ENCODE measurements around the gene GBP2. TPM values are rescaled to one million over a fixed set of nuclear protein-coding genes. Genes with fewer than 3 reads are reported as not detected.

GBP2 gene
- polyA plus RNA-seq, 3 donors: 46.1 to 83.9 (median 74.1) TPM

DNA sequence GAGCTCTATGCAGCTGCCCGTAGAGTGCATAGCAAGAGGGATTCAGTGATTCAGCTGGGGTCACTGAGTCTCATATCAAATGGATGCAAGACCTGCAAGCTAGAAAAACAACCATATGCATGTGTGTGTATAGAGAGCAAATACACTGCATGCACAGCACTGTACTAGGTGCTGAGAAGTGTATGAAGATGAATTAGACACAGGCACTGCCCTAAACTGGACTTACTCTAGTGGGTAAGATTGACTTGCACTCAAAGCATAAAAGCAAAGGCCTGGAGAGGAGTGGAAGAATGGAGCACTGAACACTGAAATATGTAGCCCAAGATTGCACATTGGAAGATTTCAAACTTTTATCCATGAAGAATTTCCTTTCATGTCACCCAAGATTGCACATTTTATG, 55.4 kb downstream of the GBP2 start:
- peak overlapping the region in 1 of 3 experiments; percentile 73 for H3K4me3 ChIP-seq (replicated peaks in 1 of 3; ENCODE audit: low read depth in 2 of 3, low read length in 3 of 3)
- peaks cover 8 to 14% of the 10 kb centered on the region in 2 donors for H3K4me1 ChIP-seq (ENCODE audit: control insufficient read depth in 1 of 2, insufficient read depth in 2 of 2, low read length in 2 of 2)
- H3K4me2 ChIP-seq (replicated peaks; ENCODE audit: extremely low read depth, low read length, poor library complexity, severe bottlenecking): peak overlapping the region; percentile 76
- no peaks in the 10 kb centered on the region for H3K36me3 Mint-ChIP-seq
- H4K20me1 ChIP-seq (ENCODE audit: insufficient read depth, low read length): no peaks in the 10 kb centered on the region
- H3K79me2 ChIP-seq (ENCODE audit: insufficient read depth, low read length): no peaks in the 10 kb centered on the region
- no peak for DNase-seq
- H3K36me3 ChIP-seq (replicated peaks in 1 of 2; ENCODE audit: control insufficient read depth in 1 of 2, insufficient read depth in 2 of 2, low read length in 2 of 2): no peaks in the 10 kb centered on the region
- H3K4me1 Mint-ChIP-seq: peaks cover 15% of the 10 kb centered on the region
- no peaks in the 10 kb centered on the region for H3K27me3 ChIP-seq (ENCODE audit: control insufficient read depth in 2 of 2, insufficient read depth in 2 of 2, low read length in 2 of 2)
- no peak overlapping the region for H3K9ac ChIP-seq (ENCODE audit: insufficient read depth, low read length, poor library complexity, severe bottlenecking)
- H3K27ac Mint-ChIP-seq: no peak overlapping the region
- H3K9me3 Mint-ChIP-seq: peaks cover 0 to 18% (median 7%) of the 10 kb centered on the region in 7 donors
- peak overlapping the region; percentile 71 for H2AFZ ChIP-seq (ENCODE audit: insufficient read depth, low read depth, low read length, poor library complexity, severe bottlenecking)
- no CpG with 5 or more reads among the region's 1 CpG for WGBS (ENCODE audit: insufficient coverage)
- TF ChIP-seq, protein P1, sequence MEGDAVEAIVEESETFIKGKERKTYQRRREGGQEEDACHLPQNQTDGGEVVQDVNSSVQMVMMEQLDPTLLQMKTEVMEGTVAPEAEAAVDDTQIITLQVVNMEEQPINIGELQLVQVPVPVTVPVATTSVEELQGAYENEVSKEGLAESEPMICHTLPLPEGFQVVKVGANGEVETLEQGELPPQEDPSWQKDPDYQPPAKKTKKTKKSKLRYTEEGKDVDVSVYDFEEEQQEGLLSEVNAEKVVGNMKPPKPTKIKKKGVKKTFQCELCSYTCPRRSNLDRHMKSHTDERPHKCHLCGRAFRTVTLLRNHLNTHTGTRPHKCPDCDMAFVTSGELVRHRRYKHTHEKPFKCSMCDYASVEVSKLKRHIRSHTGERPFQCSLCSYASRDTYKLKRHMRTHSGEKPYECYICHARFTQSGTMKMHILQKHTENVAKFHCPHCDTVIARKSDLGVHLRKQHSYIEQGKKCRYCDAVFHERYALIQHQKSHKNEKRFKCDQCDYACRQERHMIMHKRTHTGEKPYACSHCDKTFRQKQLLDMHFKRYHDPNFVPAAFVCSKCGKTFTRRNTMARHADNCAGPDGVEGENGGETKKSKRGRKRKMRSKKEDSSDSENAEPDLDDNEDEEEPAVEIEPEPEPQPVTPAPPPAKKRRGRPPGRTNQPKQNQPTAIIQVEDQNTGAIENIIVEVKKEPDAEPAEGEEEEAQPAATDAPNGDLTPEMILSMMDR (IDR thresholded peaks at IDR 0.05): no peak
- peak overlapping the region; percentile 65 to 88 for H3K4me3 Mint-ChIP-seq
- no peak overlapping the region for H3K27ac ChIP-seq (ENCODE audit: low read depth in 1 of 2, low read length in 2 of 2)
- H3K9me3 ChIP-seq (replicated peaks in 1 of 2; ENCODE audit: control insufficient read depth in 1 of 2, insufficient read depth in 1 of 2, low read length in 2 of 2): no peaks in the 10 kb centered on the region
- peaks cover 0 to 1% (median 0%) of the 10 kb centered on the region in 3 donors for H3K27me3 Mint-ChIP-seq (ENCODE audit: low read depth in 3 of 3)
- intact Hi-C loops (cut with micrococcal nuclease): no loop called here

DNA sequence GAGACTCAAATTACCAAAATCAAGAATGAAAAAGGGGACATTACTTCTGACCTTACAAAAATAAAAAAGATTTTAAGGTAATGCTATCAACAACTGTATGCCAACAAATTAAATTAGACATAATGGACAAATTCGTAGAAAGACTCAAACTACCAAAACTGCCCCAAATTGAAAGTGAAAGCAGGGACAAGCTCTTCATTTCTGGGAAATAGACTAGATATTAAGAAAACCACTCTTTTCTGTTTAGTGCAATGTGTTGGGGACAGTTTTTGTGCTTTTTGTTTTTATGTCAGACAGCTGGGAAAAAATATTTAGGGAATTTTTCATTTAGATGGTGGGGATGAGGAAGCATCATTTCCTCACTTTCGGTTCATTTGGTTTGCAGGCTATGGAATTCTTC, 56.0 kb downstream of the GBP2 start:
- peak in 1 of 3 donors; percentile 15 for DNase-seq
- Histone ChIP-seq H3K4me3 (replicated peaks in 1 of 3; ENCODE audit: low read depth in 2 of 3, low read length in 3 of 3) (peak overlapping the region; percentile 26 to 75 (median 73)), H3K4me1 (ENCODE audit: control insufficient read depth in 1 of 2, insufficient read depth in 2 of 2, low read length in 2 of 2) (peaks cover 11 to 19% of the 10 kb centered on the region in 2 donors), H4K20me1 (ENCODE audit: insufficient read depth, low read length) (no peaks in the 10 kb centered on the region), H3K9ac (ENCODE audit: insufficient read depth, low read length, poor library complexity, severe bottlenecking) (peak overlapping the region; percentile 28), H3K9me3 (replicated peaks in 1 of 2; ENCODE audit: control insufficient read depth in 1 of 2, insufficient read depth in 1 of 2, low read length in 2 of 2) (no peaks in the 10 kb centered on the region), H3K36me3 (replicated peaks in 1 of 2; ENCODE audit: control insufficient read depth in 1 of 2, insufficient read depth in 2 of 2, low read length in 2 of 2) (no peaks in the 10 kb centered on the region), H3K27ac (ENCODE audit: low read depth in 1 of 2, low read length in 2 of 2) (peak overlapping the region in 1 of 2 donors; percentile 76), H3K4me2 (replicated peaks; ENCODE audit: extremely low read depth, low read length, poor library complexity, severe bottlenecking) (peak overlapping the region; percentile 76), H3K27me3 (ENCODE audit: control insufficient read depth in 2 of 2, insufficient read depth in 2 of 2, low read length in 2 of 2) (no peaks in the 10 kb centered on the region), H2AFZ (ENCODE audit: insufficient read depth, low read depth, low read length, poor library complexity, severe bottlenecking) (peak overlapping the region; percentile 71), H3K79me2 (ENCODE audit: insufficient read depth, low read length) (peaks cover 1% of the 10 kb centered on the region)
- no CpG with 5 or more reads among the region's 2 CpGs for whole genome bisulfite sequencing (ENCODE audit: insufficient coverage)
- Mint-ChIP-seq H3K4me1 (peaks cover 17% of the 10 kb centered on the region), H3K9me3 (peaks cover 0 to 17% (median 6%) of the 10 kb centered on the region in 7 donors), H3K36me3 (no peaks in the 10 kb centered on the region), H3K27ac (peak overlapping the region; percentile 35 to 87 (median 80)), H3K4me3 (peak overlapping the region; percentile 65 to 88), H3K27me3 (ENCODE audit: low read depth in 3 of 3) (peaks cover 0 to 1% (median 0%) of the 10 kb centered on the region in 3 donors)
- intact Hi-C loops (cut with micrococcal nuclease): no loop called here
- TF ChIP-seq, protein P1 (IDR thresholded peaks at IDR 0.05): no peak
